Stimulated activated CD8-positive, alpha-beta memory T cell treated with anti-CD3 and anti-CD28 coated beads, Interleukin-7, amount 100 ng/mL, for 4 hours (primary cell): Measurements from ENCODE around the gene PABPC1L.

Experiments
- DNase-seq, 2 donors: peaks; one replicate each; pipeline ENCODE4 v3.0.0-alpha.2; 2020; ENCODE audit warnings: low read depth in 2 of 2

The PABPC1L gene

GRCh38 chr20:44900231-44900854 is 9.5 kb upstream of the PABPC1L start:
- no peak for DNase-seq

GRCh38 chr20:44901974-44902373 is 7.9 kb upstream of the PABPC1L start:
- no peak for DNase-seq

GRCh38 chr20:44904377-44904776 is 5.5 kb upstream of the PABPC1L start:
- DNase-seq, result no peak

GRCh38 chr20:44908987-44909871 is 631 bp upstream of the PABPC1L start:
- DNase-seq, result no peak

GRCh38 chr20:44910690-44911262 is 916 bp downstream of the PABPC1L start:
- no peak for DNase-seq

GRCh38 chr20:44911264-44911921 is 1.5 kb downstream of the PABPC1L start:
- DNase-seq, result peak in 1 of 2 donors; percentile 15

- no peak for DNase-seq
Observed at GRCh38 chr20:44912189-44912588, 2.3 kb downstream of the PABPC1L start.

GRCh38 chr20:44914924-44915323 is 5.1 kb downstream of the PABPC1L start:
- no peak for DNase-seq

GRCh38 chr20:44916586-44916985 is 6.7 kb downstream of the PABPC1L start:
- no peak for DNase-seq

- no peak for DNase-seq
Observed at GRCh38 chr20:44917399-44917798, 7.5 kb downstream of the PABPC1L start.

- DNase-seq, result no peak
Observed at GRCh38 chr20:44918342-44918741, 8.5 kb downstream of the PABPC1L start.

- no peak for DNase-seq
Observed at GRCh38 chr20:44918761-44919160, 8.9 kb downstream of the PABPC1L start.

- DNase-seq, result no peak
Observed at GRCh38 chr20:44921447-44921846, 11.6 kb downstream of the PABPC1L start.

- no peak for DNase-seq
Observed at GRCh38 chr20:44924541-44924940, 14.7 kb downstream of the PABPC1L start.

- no peak for DNase-seq
Observed at GRCh38 chr20:44928595-44928994, 18.7 kb downstream of the PABPC1L start.

GRCh38 chr20:44930517-44931168 is 20.8 kb downstream of the PABPC1L start:
- no peak for DNase-seq

- no peak for DNase-seq
Observed at GRCh38 chr20:44931911-44932310, 22.1 kb downstream of the PABPC1L start.

GRCh38 chr20:44932916-44933315 is 23.1 kb downstream of the PABPC1L start:
- DNase-seq, result no peak

- no peak for DNase-seq
Observed at GRCh38 chr20:44936510-44936909, 26.6 kb downstream of the PABPC1L start.

- DNase-seq, result no peak
Observed at GRCh38 chr20:44938637-44939036, 28.8 kb downstream of the PABPC1L start.

- DNase-seq, result no peak
Observed at GRCh38 chr20:44941120-44941691, 31.3 kb downstream of the PABPC1L start.
